IPS-18a (cell line): ENCODE results near the gene MBL2.

Experiments used
- H3K27ac ChIP-seq: one replicate; pipeline ENCODE4 v1.5.1; 2013; ENCODE audit warnings: low read length
- H3K27me3 ChIP-seq: one replicate; pipeline ENCODE4 v1.6.1; 2013; ENCODE audit warnings: mild to moderate bottlenecking, low read length; ENCODE audit not compliant: control insufficient read depth, insufficient read depth
- H3K36me3 ChIP-seq: one replicate; pipeline ENCODE4 v1.6.1; 2013; ENCODE audit warnings: low read depth, low read length; ENCODE audit not compliant: control insufficient read depth
- H3K4me1 ChIP-seq: one replicate; pipeline ENCODE4 v1.6.1; 2013; ENCODE audit warnings: low read depth, low read length; ENCODE audit not compliant: control insufficient read depth
- H3K4me3 ChIP-seq: one replicate; pipeline ENCODE4 v1.5.1; 2013; ENCODE audit warnings: low read length
- H3K9ac ChIP-seq: one replicate; pipeline ENCODE4 v1.6.1; 2013; ENCODE audit warnings: mild to moderate bottlenecking, low read length, moderate library complexity
- H3K9me3 ChIP-seq: one replicate; pipeline ENCODE4 v1.6.1; 2013; ENCODE audit warnings: low read depth, low read length; ENCODE audit not compliant: control insufficient read depth

The MBL2 gene

DNA sequence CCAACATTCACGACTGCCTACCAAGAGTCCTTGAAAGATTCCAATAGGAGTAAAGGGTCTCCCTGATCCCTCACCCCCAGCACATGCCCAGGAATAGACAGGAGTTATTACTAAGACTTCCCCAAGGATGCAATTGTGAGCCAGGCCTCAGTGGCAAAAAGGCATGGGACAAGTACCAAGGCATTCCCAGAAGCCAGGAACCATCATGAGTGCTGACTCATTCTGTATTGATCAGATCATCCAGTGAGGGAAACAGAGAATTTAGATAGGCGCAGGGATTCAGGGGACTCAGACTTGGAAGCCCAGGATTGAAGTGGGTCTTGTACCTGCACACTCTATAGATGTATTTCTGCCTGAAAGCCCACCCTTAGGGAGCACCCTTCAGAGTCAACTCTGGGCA lies 21.2 kb downstream of the MBL2 start:
- no peak overlapping the region for H3K4me3 ChIP-seq
- no peak overlapping the region for H3K9ac ChIP-seq
- no peaks in the 10 kb centered on the region for H3K27me3 ChIP-seq
- no peaks in the 10 kb centered on the region for H3K4me1 ChIP-seq
- no peak overlapping the region for H3K27ac ChIP-seq
- no peaks in the 10 kb centered on the region for H3K36me3 ChIP-seq
- no peaks in the 10 kb centered on the region for H3K9me3 ChIP-seq

DNA sequence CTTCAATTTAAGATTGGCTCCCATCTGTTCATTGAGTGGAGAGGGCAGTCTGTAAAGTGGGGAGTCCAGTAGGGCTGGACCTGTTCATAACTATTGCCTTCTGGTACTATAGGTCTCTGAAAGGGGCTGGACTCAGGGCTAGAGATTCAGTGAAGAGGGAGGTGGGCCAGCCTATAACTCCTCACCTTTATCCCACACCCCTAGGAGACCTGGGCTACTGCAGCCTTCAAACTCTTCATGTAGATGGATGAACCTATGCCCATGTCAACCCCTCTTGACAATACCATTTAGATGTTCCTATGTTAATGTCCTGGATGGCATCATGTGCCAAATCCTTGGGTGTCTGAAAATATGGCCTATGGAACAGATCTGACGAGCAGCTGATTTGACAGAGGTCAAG lies 22.0 kb downstream of the MBL2 start:
- Histone ChIP-seq H3K36me3 (no peaks in the 10 kb centered on the region), H3K9me3 (no peaks in the 10 kb centered on the region), H3K4me3 (no peak overlapping the region), H3K27ac (no peak overlapping the region), H3K4me1 (no peaks in the 10 kb centered on the region), H3K9ac (no peak overlapping the region), H3K27me3 (no peaks in the 10 kb centered on the region)

DNA sequence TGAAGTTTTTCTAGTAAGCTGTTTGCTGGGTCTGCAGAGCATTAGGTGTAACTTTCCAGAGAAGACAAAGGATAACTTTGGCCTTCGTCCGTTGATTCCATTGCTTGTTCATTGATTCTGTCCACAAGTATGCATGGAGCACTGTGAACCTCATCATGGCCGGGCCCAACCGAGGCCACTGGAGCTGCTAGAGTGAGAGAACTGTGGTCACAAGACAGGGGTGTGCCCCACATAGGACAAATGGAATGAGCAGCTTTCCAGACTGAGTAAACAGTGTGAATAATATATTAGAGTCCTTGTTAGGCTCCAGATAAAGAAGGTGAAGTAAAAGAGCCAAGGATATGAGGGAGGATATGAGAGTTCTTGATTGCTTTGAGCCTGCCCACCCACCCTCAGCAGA lies 24.9 kb downstream of the MBL2 start:
- Histone ChIP-seq H3K9me3 (no peaks in the 10 kb centered on the region), H3K4me1 (no peaks in the 10 kb centered on the region), H3K4me3 (no peak overlapping the region), H3K27me3 (no peaks in the 10 kb centered on the region), H3K9ac (no peak overlapping the region), H3K27ac (no peak overlapping the region), H3K36me3 (no peaks in the 10 kb centered on the region)

DNA sequence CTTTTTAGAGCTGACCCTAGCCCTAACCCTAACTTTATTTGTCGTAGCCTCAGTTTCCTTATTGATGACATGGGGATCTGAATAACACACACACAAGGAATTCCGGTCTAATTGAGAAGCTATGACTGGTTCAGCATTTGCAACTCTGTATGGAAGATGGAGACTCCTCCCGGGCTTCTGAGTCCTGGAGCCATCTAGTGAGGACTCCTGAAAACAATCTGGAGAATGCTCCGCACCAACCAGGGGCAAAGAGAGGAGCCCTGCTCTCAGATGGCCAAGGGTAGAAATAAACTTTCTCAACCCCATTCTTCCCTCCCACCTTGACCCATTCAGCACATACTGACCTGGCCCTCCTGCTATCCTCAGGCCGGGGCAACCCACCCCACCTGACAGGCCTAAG lies 26.4 kb downstream of the MBL2 start:
- no peak overlapping the region for H3K9ac ChIP-seq
- H3K4me1 ChIP-seq = no peaks in the 10 kb centered on the region
- no peaks in the 10 kb centered on the region for H3K36me3 ChIP-seq
- no peak overlapping the region for H3K4me3 ChIP-seq
- no peaks in the 10 kb centered on the region for H3K9me3 ChIP-seq
- H3K27ac ChIP-seq = no peak overlapping the region
- no peaks in the 10 kb centered on the region for H3K27me3 ChIP-seq

DNA sequence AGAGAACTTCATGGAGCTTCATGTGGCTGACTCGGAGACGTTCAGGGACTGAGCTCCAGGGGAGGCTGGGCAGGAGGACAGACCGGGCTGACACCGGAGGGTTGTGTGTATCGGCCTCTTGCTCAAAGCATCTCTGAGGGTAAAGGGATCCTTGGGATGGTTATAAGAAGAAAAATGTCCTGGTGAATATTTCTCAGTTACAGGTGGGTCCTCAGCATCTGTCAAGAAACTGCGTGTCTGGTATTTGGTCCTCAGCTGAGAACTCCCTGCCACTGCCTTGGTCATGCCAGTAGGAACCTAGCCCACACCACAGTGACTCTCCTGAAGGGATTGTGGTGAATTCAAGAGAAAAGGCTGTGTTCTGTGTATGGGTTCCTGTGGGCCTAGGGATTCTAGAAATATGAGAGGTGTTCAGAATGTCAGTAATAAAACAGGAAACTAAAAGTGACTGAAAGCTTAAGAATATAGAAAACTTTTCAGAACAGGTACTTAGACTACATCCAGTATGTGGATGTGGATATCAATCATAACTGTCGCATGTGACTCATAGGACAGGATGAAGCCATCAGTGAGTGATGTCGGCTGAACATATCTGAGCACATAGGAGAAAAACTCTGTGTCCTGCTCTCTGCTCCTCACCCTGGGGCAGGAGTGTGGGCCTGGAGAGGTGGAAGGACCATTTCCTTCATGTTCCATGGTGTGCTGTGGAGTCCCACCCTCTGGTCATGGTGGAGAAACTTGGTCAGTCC lies 28.4 kb downstream of the MBL2 start:
- Histone ChIP-seq H3K4me3 (no peak overlapping the region), H3K9me3 (no peaks in the 10 kb centered on the region), H3K9ac (no peak overlapping the region), H3K4me1 (no peaks in the 10 kb centered on the region), H3K27ac (no peak overlapping the region), H3K36me3 (no peaks in the 10 kb centered on the region), H3K27me3 (no peaks in the 10 kb centered on the region)

DNA sequence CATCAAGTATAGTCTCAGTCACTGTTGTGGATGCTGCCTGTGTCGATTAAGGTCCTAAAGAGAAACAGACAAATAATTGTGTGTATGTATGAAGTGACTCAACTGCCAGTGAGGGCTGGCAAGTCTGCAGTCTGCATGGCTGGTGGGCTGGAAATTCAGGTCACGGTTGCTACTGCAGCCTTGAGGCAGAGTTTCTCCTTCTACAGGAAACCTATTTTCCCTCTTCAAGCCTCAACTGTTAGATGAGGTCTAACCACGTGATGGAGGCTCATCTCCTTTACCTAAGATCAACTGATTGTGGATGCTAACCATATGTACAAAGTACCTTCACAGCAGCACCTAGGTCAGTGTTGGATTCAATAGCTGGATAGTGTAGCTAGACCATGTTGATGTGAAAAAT lies 29.9 kb downstream of the MBL2 start:
- no peaks in the 10 kb centered on the region for H3K9me3 ChIP-seq
- H3K9ac ChIP-seq = no peak overlapping the region
- H3K4me3 ChIP-seq = no peak overlapping the region
- H3K27me3 ChIP-seq = no peaks in the 10 kb centered on the region
- no peaks in the 10 kb centered on the region for H3K4me1 ChIP-seq
- no peaks in the 10 kb centered on the region for H3K36me3 ChIP-seq
- no peak overlapping the region for H3K27ac ChIP-seq

DNA sequence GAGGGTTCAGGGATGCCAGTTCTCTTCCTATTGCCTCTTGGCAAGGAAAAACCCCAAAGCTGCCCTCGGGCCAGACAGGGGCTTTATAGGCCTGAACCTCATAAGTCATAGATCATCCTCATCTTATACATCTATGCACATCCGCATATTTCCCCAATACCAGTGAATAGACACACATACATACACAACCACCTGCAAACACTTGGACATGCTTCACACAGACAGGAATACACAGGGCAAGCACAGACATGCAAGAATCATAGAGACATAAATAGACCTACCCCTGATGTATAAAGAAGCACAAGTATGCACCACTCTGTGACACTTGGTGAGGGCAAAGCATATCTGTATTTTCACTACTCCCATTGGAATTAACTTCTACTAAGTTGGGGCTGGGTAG lies 30.7 kb downstream of the MBL2 start:
- Histone ChIP-seq H3K9ac (no peak overlapping the region), H3K36me3 (no peaks in the 10 kb centered on the region), H3K27me3 (no peaks in the 10 kb centered on the region), H3K4me1 (no peaks in the 10 kb centered on the region), H3K9me3 (no peaks in the 10 kb centered on the region), H3K4me3 (no peak overlapping the region), H3K27ac (no peak overlapping the region)

DNA sequence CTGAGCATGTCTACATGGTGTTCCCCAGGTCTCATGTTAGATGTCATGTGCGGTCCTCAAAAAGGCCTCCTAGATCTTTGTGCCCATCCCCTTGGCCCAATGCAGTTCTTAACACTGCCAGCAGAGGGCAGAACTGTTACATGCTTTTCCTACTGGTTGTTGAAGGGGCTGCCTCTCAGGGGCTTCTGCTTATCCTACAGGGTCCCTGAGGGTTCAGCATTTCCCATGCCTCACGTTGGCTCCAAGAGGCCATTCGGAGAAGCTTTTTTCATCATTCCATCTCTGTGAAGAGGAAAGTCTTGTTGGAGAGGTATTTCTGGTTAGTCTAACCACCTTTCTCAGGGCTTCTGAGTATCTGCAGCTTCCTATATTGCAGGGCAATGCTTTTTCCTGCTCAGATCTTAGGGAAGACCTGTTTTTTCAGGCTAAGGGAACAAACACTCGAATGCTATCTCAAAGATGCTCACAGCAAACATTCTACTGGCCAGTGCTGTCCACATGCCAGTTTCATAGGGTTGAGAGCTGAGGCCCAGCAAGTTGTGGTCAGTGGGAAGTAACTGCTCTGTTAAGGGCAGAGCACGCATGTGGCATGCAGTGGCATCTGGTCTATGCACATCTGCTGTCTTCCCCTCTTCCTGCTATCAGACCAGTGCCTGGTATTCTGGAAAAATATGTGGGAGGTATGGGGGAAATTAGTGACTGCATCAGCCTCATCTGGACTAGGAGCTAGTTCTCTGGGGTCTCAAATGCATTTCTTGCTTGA lies 31.5 kb downstream of the MBL2 start:
- no peak overlapping the region for H3K4me3 ChIP-seq
- H3K9ac ChIP-seq = no peak overlapping the region
- no peak overlapping the region for H3K27ac ChIP-seq
- no peaks in the 10 kb centered on the region for H3K4me1 ChIP-seq
- H3K36me3 ChIP-seq = no peaks in the 10 kb centered on the region
- no peaks in the 10 kb centered on the region for H3K9me3 ChIP-seq
- H3K27me3 ChIP-seq = no peaks in the 10 kb centered on the region

DNA sequence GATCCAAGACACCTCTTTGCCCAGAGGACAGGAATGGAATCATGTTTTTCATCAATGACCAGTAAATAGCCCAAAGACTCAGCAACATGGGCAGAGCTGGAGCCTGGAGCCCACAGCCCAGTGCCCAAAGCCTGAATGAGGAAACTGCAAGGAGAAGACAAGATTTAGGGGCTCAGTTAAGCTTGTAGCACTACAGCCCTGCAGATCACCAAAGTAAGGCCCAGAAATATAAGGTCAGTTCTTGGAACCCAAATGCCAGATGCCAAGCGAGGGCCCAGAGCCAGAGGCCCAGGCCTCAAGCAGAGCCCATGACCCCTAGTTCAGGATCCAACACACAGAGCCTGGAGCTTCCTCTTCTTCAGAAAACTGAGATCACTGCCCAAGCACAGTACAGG lies 32.4 kb downstream of the MBL2 start:
- Histone ChIP-seq H3K4me1 (no peaks in the 10 kb centered on the region), H3K4me3 (no peak overlapping the region), H3K9ac (no peak overlapping the region), H3K36me3 (no peaks in the 10 kb centered on the region), H3K9me3 (no peaks in the 10 kb centered on the region), H3K27me3 (no peaks in the 10 kb centered on the region), H3K27ac (no peak overlapping the region)

DNA sequence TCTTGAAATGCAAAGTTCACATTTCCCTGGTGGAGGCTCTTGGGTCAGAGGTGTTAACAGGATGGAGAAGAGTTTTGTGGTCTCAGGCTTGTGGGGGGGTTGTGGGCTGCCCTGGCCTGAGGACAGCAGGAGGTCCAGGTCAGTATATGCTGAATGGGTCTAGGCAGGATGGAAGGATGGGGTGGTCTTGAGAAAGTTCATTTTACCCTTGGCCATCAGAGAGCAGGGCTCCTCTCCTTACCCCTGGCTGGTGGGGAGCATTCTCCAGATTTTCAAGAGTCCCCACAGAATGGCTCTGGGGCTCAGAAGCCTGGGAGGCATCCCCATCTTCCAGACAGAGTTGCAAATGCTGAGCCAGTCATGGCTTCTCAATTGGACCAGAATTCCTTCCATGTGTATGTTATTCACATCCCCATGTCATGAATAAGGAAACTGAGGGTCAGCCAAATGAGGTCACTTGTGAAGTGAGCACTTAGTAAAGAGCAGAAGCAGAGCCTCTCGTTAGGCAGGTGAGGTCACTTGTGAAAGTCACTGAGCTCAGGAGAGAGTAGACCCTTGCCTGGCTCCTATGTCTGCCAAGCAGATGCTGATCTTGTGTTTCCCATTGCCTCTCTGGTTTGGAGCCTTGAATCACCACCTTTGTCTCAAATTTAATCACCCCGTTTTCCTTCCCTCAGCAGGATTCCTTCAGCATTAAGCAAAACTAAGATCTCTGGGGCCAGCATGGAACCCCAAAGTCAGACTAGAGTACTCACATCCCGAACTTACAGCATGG lies 33.0 kb downstream of the MBL2 start:
- Histone ChIP-seq H3K4me3 (no peak overlapping the region), H3K36me3 (no peaks in the 10 kb centered on the region), H3K9ac (no peak overlapping the region), H3K27me3 (no peaks in the 10 kb centered on the region), H3K27ac (no peak overlapping the region), H3K4me1 (no peaks in the 10 kb centered on the region), H3K9me3 (no peaks in the 10 kb centered on the region)

DNA sequence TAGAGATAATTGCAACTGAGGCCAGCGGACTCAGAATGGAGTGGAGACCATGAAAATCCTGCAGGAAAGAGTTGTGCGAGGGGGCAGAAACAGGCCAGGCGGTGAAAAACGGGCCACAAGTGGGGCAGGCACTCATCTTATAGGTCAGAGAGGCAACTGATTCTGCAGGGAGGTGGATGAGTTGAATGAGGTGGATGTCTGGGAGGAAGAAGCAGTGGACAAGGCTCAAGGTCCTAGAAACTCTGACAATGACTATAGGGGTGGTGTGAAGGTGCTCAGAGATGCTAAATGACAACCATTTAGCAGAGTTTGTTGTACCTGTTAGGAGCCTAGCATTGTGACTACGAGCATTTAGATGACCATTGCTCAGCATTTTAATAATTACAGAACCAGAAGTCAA lies 33.6 kb downstream of the MBL2 start:
- Histone ChIP-seq H3K36me3 (no peaks in the 10 kb centered on the region), H3K27ac (no peak overlapping the region), H3K9ac (no peak overlapping the region), H3K4me1 (no peaks in the 10 kb centered on the region), H3K4me3 (no peak overlapping the region), H3K27me3 (no peaks in the 10 kb centered on the region), H3K9me3 (no peaks in the 10 kb centered on the region)
